K562 (cell line): ENCODE measurements around the gene FA2H. TPM values are rescaled to one million over a fixed set of nuclear protein-coding genes. Genes with fewer than 3 reads are reported as not detected.

ENCODE experiments used
- BCL6 ChIP-seq: fragments of 250-450 bp; sonication (Bioruptor Pico); IDR thresholded peaks from 2 replicates; pipeline ENCODE4 v1.4.0; 2020
- HNRNPK ChIP-seq: fragments of 200-400 bp; formaldehyde crosslinking; IDR thresholded peaks from one replicate; pipeline ENCODE4 v1.6.1; 2018; ENCODE audit warnings: mild to moderate bottlenecking, low read depth, low read length; ENCODE audit not compliant: poor library complexity, severe bottlenecking
- MED1 ChIP-seq: sonication (generic); formaldehyde crosslinking; IDR thresholded peaks from 2 replicates; pipeline ENCODE4 v1.8.1; 2023; ENCODE audit warnings: missing genetic modification reagents, borderline replicate concordance
- NELFE ChIP-seq: IDR thresholded peaks from 2 replicates; pipeline ENCODE4 v1.6.1; 2011; ENCODE audit warnings: mild to moderate bottlenecking; ENCODE audit not compliant: insufficient read depth, insufficient read length
- RFX7 ChIP-seq: fragments of 250-450 bp; sonication (Bioruptor Pico); IDR thresholded peaks from 2 replicates; pipeline ENCODE4 v1.5.1; 2021; ENCODE audit warnings: mild to moderate bottlenecking
- SNIP1 ChIP-seq: fragments of 450-650 bp; IDR thresholded peaks from 2 replicates; pipeline ENCODE4 v1.7.1; 2017; ENCODE audit warnings: low read depth, mild to moderate bottlenecking
- ZNF184 ChIP-seq: sonication (generic); formaldehyde crosslinking; IDR thresholded peaks from 2 replicates; pipeline ENCODE4 v1.5.0; 2020; ENCODE audit warnings: missing genetic modification reagents
- ZNF212 ChIP-seq: fragments of 450-650 bp; formaldehyde crosslinking; IDR thresholded peaks from 2 replicates; pipeline ENCODE4 v1.4.0; 2020; ENCODE audit warnings: mild to moderate bottlenecking
- ZNF324 ChIP-seq: fragments of 250-450 bp; sonication (Bioruptor Pico); IDR thresholded peaks from 2 replicates; pipeline ENCODE4 v1.4.0; 2020; ENCODE audit warnings: mild to moderate bottlenecking
- polyA plus RNA-seq, 8 experiments: library from polyadenylated mRNA; depleted of rRNA in 4 of 8; stranded (reverse) in 5 of 8; unstranded in 3 of 8; fragments of >200 nt; fragmentation: Nextera tagmentation in 2 of 8; fragmentation: Illumina TruSeq in 1 of 8; extraction: Ambion mirVana in 2 of 8; extraction: Trizol in 1 of 8; gene quantifications; 2 replicates each; pipeline versions ENCODE4 v1.2.1 to v1.2.3, GENCODE V29; 2011 to 2014; ENCODE audit warnings: inconsistent platforms in 1 of 8, missing spikeins in 1 of 8
- total RNA-seq, 7 experiments: library from RNA; depleted of rRNA in 6 of 7; stranded (reverse); fragments of >200 nt in 6 of 7; fragmentation: Illumina TruSeq in 2 of 7; extraction: Trizol in 2 of 7; gene quantifications; 2 replicates each; pipeline versions ENCODE4 v1.2.1 to v1.2.3, GENCODE V29; 2011 to 2021; ENCODE audit warnings: low replicate concordance in 1 of 7
- TF ChIP-seq, protein P1 (sequence below): fragments of 250-450 bp; sonication (Bioruptor Pico); IDR thresholded peaks from 2 replicates; pipeline ENCODE4 v1.8.0; 2022; ENCODE audit warnings: inconsistent platforms
- TF ChIP-seq, protein P2 (sequence below): fragments of 450-650 bp; IDR thresholded peaks from 2 replicates; pipeline ENCODE4 v1.6.1; 2016
- TF ChIP-seq, protein P3 (sequence below): fragments of 250-450 bp; sonication (Bioruptor Pico); IDR thresholded peaks from 2 replicates; pipeline ENCODE4 v1.8.0; 2021; ENCODE audit warnings: moderate library complexity, mild to moderate bottlenecking, inconsistent platforms
- TF ChIP-seq, protein P4 (sequence below): IDR thresholded peaks from 2 replicates; pipeline ENCODE4 v1.6.1; 2011; ENCODE audit not compliant: insufficient read length; ENCODE audit errors: extremely low read depth

The FA2H gene
- total and polyA plus RNA-seq, 9 of the 15 experiments (the other 6 are each of a cell fraction or from before 2014, with no cell fraction given) = not detected

DNA sequence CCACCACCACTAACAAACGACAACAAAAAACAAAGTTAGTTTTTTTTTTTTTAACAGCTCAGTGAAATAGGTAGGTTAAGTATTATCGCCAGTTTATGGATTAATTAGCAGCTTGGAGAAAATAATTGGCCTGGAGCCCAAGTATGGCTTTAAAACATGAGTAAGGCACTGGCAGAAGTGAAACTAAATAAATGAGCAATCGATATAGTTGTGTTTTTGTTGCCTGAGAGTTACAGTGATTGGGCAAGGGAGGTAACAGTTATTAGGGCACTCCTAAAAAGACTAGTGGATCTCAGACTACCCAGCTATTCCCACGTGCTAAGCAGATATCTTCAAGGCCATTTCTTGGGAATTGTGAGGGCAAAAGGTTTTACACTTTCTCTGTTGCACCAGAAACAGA, 76.4 kb downstream of the FA2H start (continued):
- TF ChIP-seq, protein P1, sequence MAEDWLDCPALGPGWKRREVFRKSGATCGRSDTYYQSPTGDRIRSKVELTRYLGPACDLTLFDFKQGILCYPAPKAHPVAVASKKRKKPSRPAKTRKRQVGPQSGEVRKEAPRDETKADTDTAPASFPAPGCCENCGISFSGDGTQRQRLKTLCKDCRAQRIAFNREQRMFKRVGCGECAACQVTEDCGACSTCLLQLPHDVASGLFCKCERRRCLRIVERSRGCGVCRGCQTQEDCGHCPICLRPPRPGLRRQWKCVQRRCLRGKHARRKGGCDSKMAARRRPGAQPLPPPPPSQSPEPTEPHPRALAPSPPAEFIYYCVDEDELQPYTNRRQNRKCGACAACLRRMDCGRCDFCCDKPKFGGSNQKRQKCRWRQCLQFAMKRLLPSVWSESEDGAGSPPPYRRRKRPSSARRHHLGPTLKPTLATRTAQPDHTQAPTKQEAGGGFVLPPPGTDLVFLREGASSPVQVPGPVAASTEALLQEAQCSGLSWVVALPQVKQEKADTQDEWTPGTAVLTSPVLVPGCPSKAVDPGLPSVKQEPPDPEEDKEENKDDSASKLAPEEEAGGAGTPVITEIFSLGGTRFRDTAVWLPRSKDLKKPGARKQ (CRISPR knock-in tag) = no peak
- TF ChIP-seq ZNF212 (no peak), SNIP1 (no peak), BCL6 (CRISPR knock-in tag) (no peak), RFX7 (CRISPR knock-in tag) (no peak), NELFE (no peak), MED1 (no peak), ZNF324 (CRISPR knock-in tag) (no peak), ZNF184 (no peak), HNRNPK (no peak)
- TF ChIP-seq, protein P2, sequence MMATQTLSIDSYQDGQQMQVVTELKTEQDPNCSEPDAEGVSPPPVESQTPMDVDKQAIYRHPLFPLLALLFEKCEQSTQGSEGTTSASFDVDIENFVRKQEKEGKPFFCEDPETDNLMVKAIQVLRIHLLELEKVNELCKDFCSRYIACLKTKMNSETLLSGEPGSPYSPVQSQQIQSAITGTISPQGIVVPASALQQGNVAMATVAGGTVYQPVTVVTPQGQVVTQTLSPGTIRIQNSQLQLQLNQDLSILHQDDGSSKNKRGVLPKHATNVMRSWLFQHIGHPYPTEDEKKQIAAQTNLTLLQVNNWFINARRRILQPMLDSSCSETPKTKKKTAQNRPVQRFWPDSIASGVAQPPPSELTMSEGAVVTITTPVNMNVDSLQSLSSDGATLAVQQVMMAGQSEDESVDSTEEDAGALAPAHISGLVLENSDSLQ = no peak
- TF ChIP-seq, protein P3, sequence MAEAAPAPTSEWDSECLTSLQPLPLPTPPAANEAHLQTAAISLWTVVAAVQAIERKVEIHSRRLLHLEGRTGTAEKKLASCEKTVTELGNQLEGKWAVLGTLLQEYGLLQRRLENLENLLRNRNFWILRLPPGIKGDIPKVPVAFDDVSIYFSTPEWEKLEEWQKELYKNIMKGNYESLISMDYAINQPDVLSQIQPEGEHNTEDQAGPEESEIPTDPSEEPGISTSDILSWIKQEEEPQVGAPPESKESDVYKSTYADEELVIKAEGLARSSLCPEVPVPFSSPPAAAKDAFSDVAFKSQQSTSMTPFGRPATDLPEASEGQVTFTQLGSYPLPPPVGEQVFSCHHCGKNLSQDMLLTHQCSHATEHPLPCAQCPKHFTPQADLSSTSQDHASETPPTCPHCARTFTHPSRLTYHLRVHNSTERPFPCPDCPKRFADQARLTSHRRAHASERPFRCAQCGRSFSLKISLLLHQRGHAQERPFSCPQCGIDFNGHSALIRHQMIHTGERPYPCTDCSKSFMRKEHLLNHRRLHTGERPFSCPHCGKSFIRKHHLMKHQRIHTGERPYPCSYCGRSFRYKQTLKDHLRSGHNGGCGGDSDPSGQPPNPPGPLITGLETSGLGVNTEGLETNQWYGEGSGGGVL (CRISPR knock-in tag) = no peak
- TF ChIP-seq, protein P4, sequence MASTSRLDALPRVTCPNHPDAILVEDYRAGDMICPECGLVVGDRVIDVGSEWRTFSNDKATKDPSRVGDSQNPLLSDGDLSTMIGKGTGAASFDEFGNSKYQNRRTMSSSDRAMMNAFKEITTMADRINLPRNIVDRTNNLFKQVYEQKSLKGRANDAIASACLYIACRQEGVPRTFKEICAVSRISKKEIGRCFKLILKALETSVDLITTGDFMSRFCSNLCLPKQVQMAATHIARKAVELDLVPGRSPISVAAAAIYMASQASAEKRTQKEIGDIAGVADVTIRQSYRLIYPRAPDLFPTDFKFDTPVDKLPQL = no peak
